ENCODE results near the gene GSTM4.
A peak's percentile ranks its signal among the peaks of the same experiment; 100 is the strongest.

Gene GSTM4

GRCh38 chr1:109655615-109656519, at the start of gene GSTM4:
TSS of gene GSTM4 (plus strand) at chr1:109656099. CDS start at chr1:109656390, 291 bp downstream.
- peak; percentile 90 for DNase-seq

GRCh38 chr1:109609881-109610280, 46.0 kb upstream of the GSTM4 start:
- no peak for DNase-seq

GRCh38 chr1:109610609-109611307, 45.1 kb upstream of the GSTM4 start:
- DNase-seq: no peak

- no peak for DNase-seq
Measured at GRCh38 chr1:109611308-109611990, 44.5 kb upstream of the GSTM4 start.

GRCh38 chr1:109613361-109614147, 42.3 kb upstream of the GSTM4 start:
- no peak for DNase-seq

GRCh38 chr1:109615879-109616278, 40.0 kb upstream of the GSTM4 start:
- no peak for DNase-seq

- DNase-seq: no peak
Measured at GRCh38 chr1:109616391-109616790, 39.5 kb upstream of the GSTM4 start.

- peak; percentile 59 for DNase-seq
Measured at GRCh38 chr1:109617291-109617801, 38.6 kb upstream of the GSTM4 start.

GRCh38 chr1:109618661-109619575, 37.0 kb upstream of the GSTM4 start:
- no peak for DNase-seq

GRCh38 chr1:109619576-109620400, 36.1 kb upstream of the GSTM4 start, which contains the start of the genes AMPD2 and GNAT2:
TSS of gene AMPD2 (plus strand) at chr1:109619837. CDS start at chr1:109621176, 1,339 bp downstream.
TSS of gene GNAT2 (minus strand) at chr1:109619616. CDS start at chr1:109612870, 6,746 bp downstream.
- peak; percentile 90 for DNase-seq

- DNase-seq: no peak
Measured at GRCh38 chr1:109620401-109620791, 35.5 kb upstream of the GSTM4 start.

GRCh38 chr1:109620841-109621286, 35.0 kb upstream of the GSTM4 start:
- peak; percentile 97 for DNase-seq

GRCh38 chr1:109621379-109622136, 34.3 kb upstream of the GSTM4 start:
- DNase-seq: peak; percentile 60

GRCh38 chr1:109622137-109622892, 33.6 kb upstream of the GSTM4 start:
- DNase-seq: no peak

- no peak for DNase-seq
Measured at GRCh38 chr1:109622895-109623294, 33.0 kb upstream of the GSTM4 start.

GRCh38 chr1:109623601-109624161, 32.2 kb upstream of the GSTM4 start:
- DNase-seq: no peak

GRCh38 chr1:109624201-109625010, 31.5 kb upstream of the GSTM4 start:
- DNase-seq: peak; percentile 58
